ENCODE data around the gene AP4E1.

DNA sequence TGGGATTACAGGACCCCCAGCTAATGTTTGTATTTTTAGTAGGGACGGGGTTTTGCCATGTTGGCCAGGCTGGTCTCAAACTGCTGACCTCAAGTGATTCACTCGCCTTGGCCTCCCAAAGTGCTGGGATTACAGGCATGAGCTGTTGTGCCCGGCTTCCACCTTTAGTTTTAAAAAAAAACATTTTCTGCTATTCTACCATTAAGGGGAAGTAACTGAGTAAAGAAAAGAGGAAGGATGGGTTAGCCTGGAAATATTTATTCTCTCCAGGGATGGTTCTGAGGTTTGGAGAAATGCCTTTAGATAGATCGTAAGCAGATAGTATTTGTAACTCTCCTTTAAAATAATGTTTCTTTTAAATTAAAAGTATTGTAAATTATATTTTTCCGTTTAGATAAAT, 3.1 kb downstream of the AP4E1 start:
- no peak for TF ChIP-seq ZNF274 (IDR thresholded peaks at IDR 0.05; ENCODE audit: low read depth, low read length)
- no peak for TF ChIP-seq YY1 (IDR thresholded peaks at IDR 0.05; ENCODE audit: insufficient read depth, insufficient read length)
